Measurements from ENCODE around the gene LEKR1.

Gene LEKR1

DNA sequence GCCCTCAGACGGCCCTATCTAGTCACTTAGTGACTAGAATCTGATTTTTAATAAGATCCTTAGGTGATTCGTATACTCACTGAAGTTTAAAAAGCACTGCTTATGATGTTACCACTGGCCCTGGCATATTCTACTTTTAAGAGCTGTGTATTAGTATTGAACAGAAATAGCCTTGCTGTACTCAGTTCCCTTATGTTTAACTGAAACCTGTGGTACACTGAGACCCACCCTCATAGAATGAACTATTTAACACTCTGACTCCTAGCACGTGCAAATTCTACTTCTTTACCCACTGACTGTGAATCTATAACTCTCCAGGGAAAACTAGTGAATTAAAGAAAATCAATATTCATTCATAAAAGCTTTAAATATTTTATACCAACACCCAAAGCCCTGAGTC is 224.9 kb downstream of the LEKR1 start:
- Mint-ChIP-seq H3K27ac (no peak overlapping the region), H3K4me1 (ENCODE audit: low read depth) (no peaks in the 10 kb centered on the region), H3K4me3 (no peak overlapping the region), H3K36me3 (no peaks in the 10 kb centered on the region), H3K9me3 (ENCODE audit: low read depth) (no peaks in the 10 kb centered on the region), H3K27me3 (peaks cover 4% of the 10 kb centered on the region)

DNA sequence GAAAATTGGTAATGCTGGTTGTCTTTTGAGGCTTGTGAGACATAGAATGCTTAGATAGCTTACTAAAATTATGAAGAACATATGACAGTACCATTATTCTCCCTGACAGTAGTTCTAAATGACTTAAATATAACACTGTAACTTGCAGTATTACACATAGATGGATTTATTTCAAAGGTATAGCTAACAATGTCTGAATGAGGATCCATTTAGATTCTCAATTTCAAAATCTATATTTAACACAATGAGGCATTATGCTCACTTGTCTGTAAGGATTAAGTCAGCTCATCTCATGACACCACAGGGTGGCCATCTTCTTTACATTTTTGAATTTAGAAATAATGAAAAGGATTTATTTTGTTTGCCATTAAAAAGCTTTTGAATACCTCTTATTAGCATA is 225.4 kb downstream of the LEKR1 start:
- H3K36me3 Mint-ChIP-seq: no peaks in the 10 kb centered on the region
- no peak overlapping the region for H3K4me3 Mint-ChIP-seq
- no peaks in the 10 kb centered on the region for H3K9me3 Mint-ChIP-seq (ENCODE audit: low read depth)
- no peaks in the 10 kb centered on the region for H3K4me1 Mint-ChIP-seq (ENCODE audit: low read depth)
- no peak overlapping the region for H3K27ac Mint-ChIP-seq
- peaks cover 4% of the 10 kb centered on the region for H3K27me3 Mint-ChIP-seq

DNA sequence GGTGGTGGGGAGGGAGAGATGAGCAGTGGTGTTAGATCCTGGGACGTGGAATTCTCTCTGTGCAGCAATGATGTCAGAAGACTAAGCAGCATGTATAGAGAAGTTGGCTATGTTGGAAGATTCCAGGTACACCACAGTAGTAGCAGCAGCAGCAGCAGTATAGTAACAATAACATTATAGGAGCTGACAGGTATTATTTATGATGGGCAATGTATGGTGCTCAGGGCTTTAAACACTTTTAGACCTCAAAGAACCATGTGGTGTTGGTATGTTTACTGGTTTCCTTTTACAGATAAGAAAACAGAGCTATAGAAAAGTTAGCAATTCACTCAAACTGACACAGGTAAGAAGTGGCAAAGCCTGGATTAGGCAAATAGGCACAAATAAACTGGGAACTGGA is 229.9 kb downstream of the LEKR1 start:
- no peaks in the 10 kb centered on the region for H3K4me1 Mint-ChIP-seq (ENCODE audit: low read depth)
- H3K27me3 Mint-ChIP-seq: peaks cover 5% of the 10 kb centered on the region
- no peak overlapping the region for H3K27ac Mint-ChIP-seq
- H3K4me3 Mint-ChIP-seq: no peak overlapping the region
- no peaks in the 10 kb centered on the region for H3K9me3 Mint-ChIP-seq (ENCODE audit: low read depth)
- H3K36me3 Mint-ChIP-seq: no peaks in the 10 kb centered on the region

DNA sequence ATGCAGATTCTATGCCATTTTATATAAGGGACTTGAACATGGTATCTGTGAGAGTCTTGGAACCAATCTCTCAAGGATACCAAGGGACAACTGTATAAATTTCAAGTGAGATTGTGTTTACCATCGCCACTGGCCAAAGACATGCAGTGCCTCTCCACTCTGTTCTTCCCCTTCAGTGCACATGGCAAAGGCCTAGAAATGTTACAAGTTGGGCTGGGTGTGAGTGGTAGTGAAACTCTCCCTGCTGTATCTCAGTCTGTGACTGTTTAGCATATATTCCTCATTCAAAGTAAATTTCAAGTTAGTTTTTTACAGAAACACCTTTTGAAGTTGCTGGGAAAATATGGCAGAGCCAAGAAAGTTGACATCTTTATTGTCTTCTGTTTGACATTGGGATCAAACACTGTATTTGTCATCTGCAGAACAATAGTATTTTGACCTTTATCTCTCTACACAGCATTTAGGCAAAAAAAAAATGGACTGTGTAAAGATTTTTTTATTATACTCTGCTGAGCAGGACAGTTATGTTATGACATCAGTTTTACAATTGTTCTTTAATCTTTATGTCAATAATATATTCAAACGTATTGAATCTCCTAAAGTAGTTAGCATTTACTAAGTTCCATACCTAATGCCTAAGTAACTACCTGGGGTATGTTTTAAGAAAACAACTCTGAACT is 232.4 kb downstream of the LEKR1 start:
- no peak overlapping the region for H3K27ac Mint-ChIP-seq
- H3K4me1 Mint-ChIP-seq (ENCODE audit: low read depth): no peaks in the 10 kb centered on the region
- H3K27me3 Mint-ChIP-seq: peaks cover 5% of the 10 kb centered on the region
- H3K9me3 Mint-ChIP-seq (ENCODE audit: low read depth): no peaks in the 10 kb centered on the region
- H3K4me3 Mint-ChIP-seq: no peak overlapping the region
- H3K36me3 Mint-ChIP-seq: no peaks in the 10 kb centered on the region

DNA sequence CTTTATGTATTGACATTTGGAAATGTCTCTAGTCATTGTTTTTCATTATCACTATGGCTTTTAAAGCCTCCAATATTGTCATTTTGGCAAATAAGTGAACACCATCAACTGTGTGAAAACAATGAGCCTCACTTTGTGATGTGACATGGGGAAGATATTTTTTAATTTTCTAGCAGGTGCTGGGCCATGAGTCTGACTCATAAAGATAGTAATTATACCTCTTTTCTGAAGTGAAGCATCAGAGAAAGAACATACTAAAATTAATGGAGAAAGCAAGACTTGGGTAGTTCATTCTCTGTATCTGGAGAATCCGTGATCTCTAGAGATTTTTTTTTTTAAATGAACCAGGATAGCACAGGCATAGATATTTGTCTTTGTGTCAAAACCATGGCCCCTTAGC is 233.0 kb downstream of the LEKR1 start:
- Mint-ChIP-seq H3K4me3 (no peak overlapping the region), H3K27ac (no peak overlapping the region), H3K27me3 (peaks cover 5% of the 10 kb centered on the region)

DNA sequence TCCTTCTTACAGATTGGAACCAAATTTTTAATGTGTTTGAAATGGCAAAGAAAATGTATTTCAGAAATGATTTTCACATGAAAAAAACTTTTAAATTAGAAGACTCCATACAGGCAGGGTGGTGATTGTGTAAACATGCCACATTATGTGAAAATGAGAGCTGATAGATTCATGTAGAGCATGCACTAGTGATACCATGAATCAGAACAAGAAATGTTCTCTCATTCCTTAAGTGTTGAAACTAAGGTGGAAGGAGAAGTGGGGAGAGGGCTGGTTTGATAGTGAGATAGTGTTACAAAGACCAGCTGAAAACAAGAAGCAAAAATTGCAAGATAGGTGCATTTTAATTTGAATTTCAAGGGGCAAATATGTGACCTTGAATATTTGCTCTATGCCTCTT is 233.5 kb downstream of the LEKR1 start:
- Mint-ChIP-seq H3K27me3 (peaks cover 5% of the 10 kb centered on the region), H3K4me1 (ENCODE audit: low read depth) (no peaks in the 10 kb centered on the region), H3K9me3 (ENCODE audit: low read depth) (no peaks in the 10 kb centered on the region), H3K27ac (no peak overlapping the region), H3K4me3 (no peak overlapping the region), H3K36me3 (no peaks in the 10 kb centered on the region)

More for the DNA sequence above, 233.0 kb downstream of the LEKR1 start:
- H3K9me3 Mint-ChIP-seq (ENCODE audit: low read depth): no peaks in the 10 kb centered on the region
- H3K36me3 Mint-ChIP-seq: no peaks in the 10 kb centered on the region
- H3K4me1 Mint-ChIP-seq (ENCODE audit: low read depth): no peaks in the 10 kb centered on the region

DNA sequence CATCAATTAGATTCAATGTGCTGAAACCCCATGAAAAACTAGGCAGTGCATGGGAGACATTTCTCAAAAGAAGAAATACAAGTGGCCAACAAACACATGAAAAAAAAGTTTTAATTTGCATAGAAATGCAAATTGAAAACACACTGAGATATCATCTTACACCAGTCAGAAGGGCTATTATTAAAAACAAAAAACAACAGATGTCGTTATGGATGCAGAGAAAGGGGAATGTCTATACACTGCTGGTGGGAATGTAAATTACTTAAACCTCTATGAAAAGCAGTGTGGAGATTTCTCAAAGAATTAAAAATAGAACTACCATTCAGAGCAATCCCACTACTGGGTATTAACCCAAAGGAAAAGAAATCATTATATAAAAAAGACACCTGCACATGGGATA is 235.1 kb downstream of the LEKR1 start:
- no peaks in the 10 kb centered on the region for H3K36me3 Mint-ChIP-seq
- peaks cover 1% of the 10 kb centered on the region for H3K4me1 Mint-ChIP-seq (ENCODE audit: low read depth)
- H3K9me3 Mint-ChIP-seq (ENCODE audit: low read depth): no peaks in the 10 kb centered on the region
- no peak overlapping the region for H3K4me3 Mint-ChIP-seq
- H3K27me3 Mint-ChIP-seq: peaks cover 5% of the 10 kb centered on the region
- no peak overlapping the region for H3K27ac Mint-ChIP-seq

DNA sequence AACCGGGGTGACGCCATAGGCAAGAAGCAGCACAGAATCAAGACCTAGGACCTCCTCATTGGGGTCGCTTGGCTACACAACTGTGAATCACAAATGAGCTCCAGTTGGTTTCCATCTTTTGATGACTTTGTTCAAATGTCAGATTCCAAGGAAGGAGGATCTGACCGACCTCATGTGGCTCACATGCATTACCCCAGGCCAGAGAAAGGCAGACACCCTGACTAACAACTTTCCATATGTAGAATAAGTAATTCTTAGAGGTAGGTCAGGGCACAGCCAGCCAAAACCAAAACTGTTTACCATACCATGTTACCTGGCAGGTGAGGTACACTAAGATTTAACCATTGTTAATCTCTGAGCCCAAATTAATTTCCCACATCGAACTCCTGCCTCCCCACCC is 237.3 kb downstream of the LEKR1 start:
- H3K36me3 Mint-ChIP-seq: no peaks in the 10 kb centered on the region
- no peaks in the 10 kb centered on the region for H3K9me3 Mint-ChIP-seq (ENCODE audit: low read depth)
- H3K27me3 Mint-ChIP-seq: peaks cover 5% of the 10 kb centered on the region
- peaks cover 18% of the 10 kb centered on the region for H3K4me1 Mint-ChIP-seq (ENCODE audit: low read depth)
- H3K27ac Mint-ChIP-seq: no peak overlapping the region
- no peak overlapping the region for H3K4me3 Mint-ChIP-seq

DNA sequence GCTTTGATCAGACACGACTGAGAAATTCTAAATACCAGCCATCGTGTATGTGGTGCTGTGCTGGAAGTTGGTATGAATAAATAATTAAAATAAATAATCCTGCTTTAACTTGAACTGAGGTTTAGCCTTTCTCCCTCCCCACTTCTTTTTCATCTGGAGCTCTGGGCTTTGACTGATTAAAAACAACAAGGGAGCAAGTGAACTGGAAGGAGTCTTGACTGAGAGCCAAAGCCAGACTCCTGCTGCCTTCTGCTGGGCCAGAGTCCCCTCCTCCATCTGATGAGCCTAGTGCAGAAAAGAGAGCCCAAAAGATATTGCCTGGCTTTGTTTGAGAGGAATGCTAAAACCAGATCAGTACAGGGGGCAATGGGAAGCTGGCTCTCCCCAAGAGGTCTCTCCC is 237.8 kb downstream of the LEKR1 start:
- H3K4me3 Mint-ChIP-seq: no peak overlapping the region
- no peaks in the 10 kb centered on the region for H3K9me3 Mint-ChIP-seq (ENCODE audit: low read depth)
- no peaks in the 10 kb centered on the region for H3K36me3 Mint-ChIP-seq
- peaks cover 18% of the 10 kb centered on the region for H3K4me1 Mint-ChIP-seq (ENCODE audit: low read depth)
- H3K27ac Mint-ChIP-seq: no peak overlapping the region
- peaks cover 5% of the 10 kb centered on the region for H3K27me3 Mint-ChIP-seq

DNA sequence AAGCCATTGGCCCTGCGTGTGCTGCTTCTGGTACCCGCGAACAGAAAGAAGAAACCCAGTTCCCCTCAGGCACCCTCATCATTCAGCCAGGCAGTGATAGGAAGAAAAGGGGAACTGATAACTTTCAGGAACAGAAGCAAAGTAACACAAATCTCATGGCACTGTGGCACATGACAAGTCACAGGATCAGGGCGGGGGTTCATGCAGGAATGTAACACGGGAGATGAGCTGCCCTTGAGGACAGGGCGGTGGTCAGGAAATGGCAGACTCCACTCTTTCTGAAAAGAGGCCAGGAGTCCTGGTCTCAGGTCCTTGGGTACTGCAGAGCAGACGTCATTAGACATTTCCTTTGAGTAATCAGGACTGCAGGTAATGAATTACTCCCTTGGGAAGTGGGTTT is 238.2 kb downstream of the LEKR1 start:
- H3K36me3 Mint-ChIP-seq: no peaks in the 10 kb centered on the region
- H3K9me3 Mint-ChIP-seq (ENCODE audit: low read depth): no peaks in the 10 kb centered on the region
- H3K27ac Mint-ChIP-seq: no peak overlapping the region
- H3K4me1 Mint-ChIP-seq (ENCODE audit: low read depth): peaks cover 18% of the 10 kb centered on the region
- peaks cover 5% of the 10 kb centered on the region for H3K27me3 Mint-ChIP-seq
- no peak overlapping the region for H3K4me3 Mint-ChIP-seq

DNA sequence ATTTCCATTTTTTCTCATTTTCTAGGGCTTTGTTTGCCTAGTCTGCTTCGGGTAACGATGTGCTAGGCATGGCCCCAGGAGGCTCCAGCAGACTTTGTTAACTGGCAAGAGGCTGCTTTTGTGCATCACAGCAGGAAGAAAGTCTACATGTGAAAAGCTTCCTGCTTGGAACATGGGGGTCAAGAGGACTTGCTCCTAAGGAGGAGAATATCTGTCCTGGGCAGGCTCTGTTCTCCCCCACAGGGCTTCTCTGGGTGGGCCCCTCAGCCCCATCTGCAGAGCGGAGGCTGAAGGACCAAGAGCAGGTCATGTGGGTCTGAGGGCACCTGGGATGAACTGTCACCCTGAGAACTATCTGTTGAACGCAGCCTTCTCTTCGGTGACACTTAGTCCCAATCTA is 239.0 kb downstream of the LEKR1 start:
- Mint-ChIP-seq H3K9me3 (ENCODE audit: low read depth) (no peaks in the 10 kb centered on the region), H3K27me3 (peaks cover 1% of the 10 kb centered on the region), H3K4me1 (ENCODE audit: low read depth) (peaks cover 18% of the 10 kb centered on the region), H3K36me3 (no peaks in the 10 kb centered on the region), H3K4me3 (no peak overlapping the region), H3K27ac (no peak overlapping the region)

DNA sequence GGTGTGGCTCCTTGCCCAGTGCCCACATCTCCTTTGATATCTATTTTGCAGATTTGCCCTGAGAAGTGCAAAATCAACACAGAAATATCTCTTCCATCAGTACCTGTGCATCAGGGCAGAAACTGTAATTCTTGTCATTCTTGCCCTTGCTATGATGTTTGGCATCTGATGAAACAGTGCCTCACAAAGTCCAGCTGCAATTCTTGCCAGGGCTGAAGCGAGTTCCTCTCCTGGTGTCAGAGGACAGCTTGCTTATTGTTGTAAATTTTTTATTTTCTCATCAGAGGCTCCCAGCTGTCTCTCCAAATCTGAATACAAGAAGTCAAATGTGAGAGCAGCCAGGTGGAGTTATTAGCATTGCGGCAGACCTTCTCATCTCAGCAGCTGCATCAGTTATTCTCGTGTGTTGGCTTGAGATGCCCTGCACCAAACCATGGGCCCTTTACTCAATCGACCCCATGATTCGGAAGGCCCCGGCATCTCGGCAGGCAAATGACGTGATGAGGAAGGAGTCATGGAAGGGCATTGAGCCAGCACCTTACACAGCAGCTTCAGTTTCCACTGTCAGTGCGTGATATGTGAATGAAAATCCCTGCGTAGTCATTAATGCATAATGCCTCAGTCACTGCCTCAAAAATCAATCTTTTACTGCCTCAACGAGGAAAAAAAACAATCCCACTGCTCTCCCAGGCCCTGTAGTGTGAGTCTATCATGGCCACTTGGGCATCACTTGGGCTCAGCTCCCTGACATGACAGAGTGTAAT is 240.4 kb downstream of the LEKR1 start:
- Mint-ChIP-seq H3K4me3 (no peak overlapping the region), H3K36me3 (no peaks in the 10 kb centered on the region), H3K27ac (peak overlapping the region; percentile 30), H3K4me1 (ENCODE audit: low read depth) (peaks cover 18% of the 10 kb centered on the region), H3K9me3 (ENCODE audit: low read depth) (no peaks in the 10 kb centered on the region), H3K27me3 (no peaks in the 10 kb centered on the region)

DNA sequence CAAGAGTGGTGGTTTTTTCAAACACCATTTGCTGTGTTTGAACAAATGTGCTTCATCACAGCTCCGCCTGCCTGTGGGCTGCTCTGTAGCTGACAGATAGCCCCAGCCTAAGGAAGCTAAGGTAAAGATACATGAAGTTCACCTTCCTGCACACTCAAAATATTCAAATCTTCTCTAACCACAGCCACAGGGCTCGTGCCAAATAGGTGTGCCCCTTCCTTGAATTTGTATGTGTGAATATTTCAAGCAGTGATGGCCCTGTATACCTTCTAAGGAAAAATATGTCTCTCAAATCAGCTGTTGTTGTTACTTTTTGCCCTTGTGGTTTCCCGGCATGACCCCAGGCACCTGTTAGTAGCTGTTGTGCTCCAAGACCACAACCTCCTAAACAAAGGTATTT is 241.0 kb downstream of the LEKR1 start:
- Mint-ChIP-seq H3K27me3 (no peaks in the 10 kb centered on the region), H3K4me1 (ENCODE audit: low read depth) (peaks cover 18% of the 10 kb centered on the region), H3K4me3 (no peak overlapping the region), H3K27ac (peak overlapping the region; percentile 30), H3K36me3 (no peaks in the 10 kb centered on the region), H3K9me3 (ENCODE audit: low read depth) (no peaks in the 10 kb centered on the region)

DNA sequence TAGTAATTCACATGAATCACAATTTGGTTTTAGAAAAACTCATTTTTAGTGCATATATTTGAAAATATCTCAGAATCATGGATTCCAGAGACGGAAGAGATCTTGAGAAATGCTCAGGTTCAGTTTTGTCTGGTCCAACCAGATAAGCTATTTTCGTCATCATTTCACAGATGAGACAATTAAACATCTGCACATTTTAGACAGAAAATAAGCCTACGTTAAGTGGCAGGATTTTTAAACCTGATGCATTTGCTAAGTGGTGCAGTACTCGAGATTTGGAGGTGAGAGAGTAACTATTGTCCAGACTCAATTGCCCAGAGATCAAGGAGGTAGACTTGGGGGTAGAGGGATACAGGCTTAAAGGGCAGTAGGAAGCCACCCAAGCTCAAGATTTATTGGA is 243.3 kb downstream of the LEKR1 start:
- Mint-ChIP-seq H3K4me1 (ENCODE audit: low read depth) (peaks cover 18% of the 10 kb centered on the region), H3K27ac (no peak overlapping the region), H3K9me3 (ENCODE audit: low read depth) (no peaks in the 10 kb centered on the region), H3K4me3 (no peak overlapping the region), H3K27me3 (no peaks in the 10 kb centered on the region), H3K36me3 (no peaks in the 10 kb centered on the region)

DNA sequence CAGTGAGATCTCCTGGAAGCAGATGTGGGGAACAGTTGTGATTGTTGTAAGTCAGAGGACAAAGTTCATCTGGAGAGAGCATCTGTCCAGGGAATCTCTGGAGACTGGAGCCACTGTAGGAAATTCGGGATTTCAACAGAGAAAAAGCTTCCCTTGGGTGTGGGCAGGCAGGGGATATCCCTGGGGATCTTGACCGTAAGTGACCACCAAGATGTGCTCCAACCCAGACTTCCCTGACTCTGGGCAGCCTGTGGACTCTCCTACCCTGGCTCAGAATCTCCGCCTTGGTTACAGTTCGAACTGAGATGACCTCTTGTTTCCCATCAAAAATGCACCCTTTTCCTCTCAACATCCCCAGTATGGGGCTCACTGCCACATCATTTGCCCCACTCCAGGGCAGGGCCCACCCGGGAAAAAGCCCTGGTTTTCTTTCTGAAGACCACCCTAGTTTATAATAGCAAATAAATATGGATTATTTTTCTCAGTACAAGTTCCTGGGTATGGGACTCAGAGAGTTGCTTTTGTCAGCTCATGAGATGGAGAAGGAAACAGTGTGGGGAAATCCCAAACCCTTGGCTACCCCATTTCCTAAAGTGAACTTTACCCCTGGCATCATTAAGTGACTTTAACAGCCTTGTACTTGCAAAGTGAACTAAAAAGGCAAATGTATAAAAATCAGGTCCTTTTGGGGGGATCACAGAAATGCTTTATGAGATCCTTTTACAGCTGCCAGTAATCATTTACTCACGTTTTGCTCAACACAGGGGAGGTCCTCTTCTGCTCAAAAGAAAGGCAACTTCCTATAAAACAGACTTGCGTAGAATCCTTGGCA is 243.9 kb downstream of the LEKR1 start:
- Mint-ChIP-seq H3K9me3 (ENCODE audit: low read depth) (no peaks in the 10 kb centered on the region), H3K4me3 (no peak overlapping the region), H3K36me3 (no peaks in the 10 kb centered on the region), H3K27ac (no peak overlapping the region), H3K27me3 (no peaks in the 10 kb centered on the region), H3K4me1 (ENCODE audit: low read depth) (peaks cover 18% of the 10 kb centered on the region)

Measured in activated naive CD8-positive, alpha-beta T cell (primary cell).